Neural cell (in vitro differentiated cells): Measurements from ENCODE around the gene OTUB2. TPM values are rescaled to one million over a fixed set of nuclear protein-coding genes. Genes with fewer than 3 reads are reported as not detected.

ENCODE experiments used
- H2AFZ ChIP-seq: fragments of 200-600, 300-800 bp; sonication (generic), shearing (Covaris generic); 2 replicates; pipeline ENCODE4 v1.6.0; 2014; ENCODE audit warnings: low read depth, mild to moderate bottlenecking, antibody characterized with exemption, low read length, moderate library complexity
- H3F3A ChIP-seq: fragments of 200-600 bp; shearing (Covaris generic); 2 replicates; pipeline ENCODE4 v1.6.1; 2016; ENCODE audit warnings: mild to moderate bottlenecking, moderate library complexity, mixed read lengths, antibody characterized with exemption, low read length; ENCODE audit not compliant: insufficient read depth, poor library complexity, severe bottlenecking
- H3K27ac ChIP-seq: fragments of 200-600, 300-800 bp; sonication (generic), shearing (Covaris generic); 2 replicates; pipeline ENCODE4 v1.5.1; 2014; ENCODE audit warnings: mild to moderate bottlenecking, low read length, moderate library complexity
- H3K27me3 ChIP-seq: fragments of 300-800, 200-600 bp; sonication (generic), shearing (Covaris generic); 2 replicates; pipeline ENCODE4 v1.6.0; 2014; ENCODE audit warnings: mild to moderate bottlenecking, low read depth, low read length, moderate library complexity; ENCODE audit not compliant: insufficient read depth
- H3K36me3 ChIP-seq: fragments of 300-800, 200-600 bp; sonication (generic), shearing (Covaris generic); 2 replicates; pipeline ENCODE4 v1.5.1; 2014; ENCODE audit warnings: mild to moderate bottlenecking, antibody characterized with exemption, low read length, moderate library complexity; ENCODE audit not compliant: insufficient read depth
- H3K4me2 ChIP-seq: fragments of 300-800, 200-600 bp; sonication (generic), shearing (Covaris generic); 2 replicates; pipeline ENCODE4 v1.6.0; 2014; ENCODE audit warnings: mild to moderate bottlenecking, low read length
- H3K4me3 ChIP-seq: fragments of 300-800, 200-600 bp; sonication (generic), shearing (Covaris generic); 2 replicates; pipeline ENCODE4 v1.5.1; 2014; ENCODE audit warnings: mild to moderate bottlenecking, low read length, moderate library complexity
- H3K79me2 ChIP-seq: fragments of 200-600 bp; shearing (Covaris generic); replicated peaks from 2 replicates; pipeline ENCODE4 v1.6.0; 2014; ENCODE audit warnings: mild to moderate bottlenecking, low read length, moderate library complexity; ENCODE audit not compliant: insufficient read depth
- H3K9ac ChIP-seq: fragments of 300-800, 200-600 bp; sonication (generic), shearing (Covaris generic); 2 replicates; pipeline ENCODE4 v1.6.1; 2016; ENCODE audit warnings: mild to moderate bottlenecking, low read length, mixed read lengths
- H3K9me2 ChIP-seq: fragments of 200-600 bp; shearing (Covaris generic); 2 replicates; pipeline ENCODE4 v1.6.1; 2016; ENCODE audit warnings: mild to moderate bottlenecking, low read length, mixed read lengths; ENCODE audit not compliant: insufficient read depth
- H3K9me3 ChIP-seq: fragments of 200-600, 300-800 bp; sonication (generic), shearing (Covaris generic); 2 replicates; pipeline ENCODE4 v1.6.1; 2016; ENCODE audit warnings: mild to moderate bottlenecking, mixed run types, low read length, moderate library complexity, mixed read lengths
- H4K20me1 ChIP-seq: fragments of 200-600 bp; shearing (Covaris generic); 2 replicates; pipeline ENCODE4 v1.6.1; 2016; ENCODE audit warnings: mild to moderate bottlenecking, mixed run types; ENCODE audit not compliant: insufficient read depth
- CTCF ChIP-seq: fragments of 450-650 bp; IDR thresholded peaks from 2 replicates; pipeline ENCODE4 v1.5.1; 2014; ENCODE audit warnings: antibody characterized with exemption, mild to moderate bottlenecking, moderate library complexity; ENCODE audit not compliant: poor library complexity, severe bottlenecking
- EP300 ChIP-seq: fragments of 450-650 bp; conservative IDR thresholded peaks from 2 replicates; pipeline ENCODE4 v1.6.1; 2014; ENCODE audit warnings: antibody characterized with exemption, mild to moderate bottlenecking, moderate library complexity; ENCODE audit not compliant: poor library complexity, severe bottlenecking
- EZH2 ChIP-seq: fragments of 200-600, 300-800 bp; shearing (Covaris generic), sonication (generic); IDR thresholded peaks from 2 replicates; pipeline ENCODE4 v1.6.1; 2014; ENCODE audit warnings: antibody characterized with exemption, low read length, borderline replicate concordance, mild to moderate bottlenecking; ENCODE audit not compliant: insufficient read depth, poor library complexity, severe bottlenecking
- MXI1 ChIP-seq: fragments of 450-650 bp; conservative IDR thresholded peaks from 2 replicates; pipeline ENCODE4 v1.6.1; 2014; ENCODE audit warnings: antibody characterized with exemption, mild to moderate bottlenecking; ENCODE audit not compliant: poor library complexity, severe bottlenecking
- POLR2AphosphoS5 ChIP-seq: IDR thresholded peaks from 2 replicates; pipeline ENCODE4 v1.6.1; 2012
- RAD21 ChIP-seq: fragments of 450-650 bp; conservative IDR thresholded peaks from 2 replicates; pipeline ENCODE4 v1.6.1; 2014; ENCODE audit warnings: antibody characterized with exemption, mild to moderate bottlenecking, moderate library complexity
- SMC3 ChIP-seq: fragments of 450-650 bp; conservative IDR thresholded peaks from 2 replicates; pipeline ENCODE4 v1.6.1; 2014; ENCODE audit warnings: antibody characterized with exemption, mild to moderate bottlenecking, moderate library complexity; ENCODE audit not compliant: poor library complexity
- TAF1 ChIP-seq: IDR thresholded peaks from 2 replicates; pipeline ENCODE4 v1.6.1; 2012; ENCODE audit warnings: low read depth
- polyA plus RNA-seq: library from polyadenylated mRNA; depleted of rRNA; stranded (reverse); fragments of >200 nt; gene quantifications from 2 replicates; pipeline ENCODE4 v1.2.3, GENCODE V29; 2014
- TF ChIP-seq, protein P1 (sequence below): IDR thresholded peaks from 2 replicates; pipeline ENCODE4 v1.6.1; 2012; ENCODE audit warnings: borderline replicate concordance

Gene OTUB2
- polyA plus RNA-seq, 1 donor from 2014 or later, result 2.5 TPM

DNA sequence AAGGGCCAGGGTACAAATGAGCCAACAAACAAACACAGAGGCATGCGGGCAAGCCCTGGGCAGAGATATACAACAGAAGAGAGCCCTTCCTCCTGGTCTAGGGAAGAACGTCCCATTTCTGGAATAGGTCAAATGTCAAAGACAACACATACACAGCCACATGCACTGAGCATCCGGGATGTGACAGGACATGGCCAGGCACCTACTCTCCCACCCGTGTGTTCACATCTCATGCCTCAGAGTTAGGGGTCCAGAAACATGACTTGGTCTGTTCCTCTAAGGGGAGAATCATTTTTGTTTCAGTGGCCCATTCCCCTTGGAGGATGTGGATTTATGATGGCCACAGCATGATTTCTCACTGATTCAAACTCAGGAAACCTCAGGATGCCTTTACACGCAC, 49.0 kb upstream of the OTUB2 start:
- H4K20me1 ChIP-seq, result no peaks in the 10 kb centered on the region
- no peak overlapping the region for H3K4me3 ChIP-seq
- no peaks in the 10 kb centered on the region for H3F3A ChIP-seq
- H3K79me2 ChIP-seq, result no peaks in the 10 kb centered on the region
- H3K9me2 ChIP-seq, result no peaks in the 10 kb centered on the region
- no peak overlapping the region for H2AFZ ChIP-seq
- no peak overlapping the region for H3K27ac ChIP-seq
- TF ChIP-seq RAD21, result no peak
- no peak for TF ChIP-seq TAF1
- TF ChIP-seq EP300, result no peak
- TF ChIP-seq, protein P1, sequence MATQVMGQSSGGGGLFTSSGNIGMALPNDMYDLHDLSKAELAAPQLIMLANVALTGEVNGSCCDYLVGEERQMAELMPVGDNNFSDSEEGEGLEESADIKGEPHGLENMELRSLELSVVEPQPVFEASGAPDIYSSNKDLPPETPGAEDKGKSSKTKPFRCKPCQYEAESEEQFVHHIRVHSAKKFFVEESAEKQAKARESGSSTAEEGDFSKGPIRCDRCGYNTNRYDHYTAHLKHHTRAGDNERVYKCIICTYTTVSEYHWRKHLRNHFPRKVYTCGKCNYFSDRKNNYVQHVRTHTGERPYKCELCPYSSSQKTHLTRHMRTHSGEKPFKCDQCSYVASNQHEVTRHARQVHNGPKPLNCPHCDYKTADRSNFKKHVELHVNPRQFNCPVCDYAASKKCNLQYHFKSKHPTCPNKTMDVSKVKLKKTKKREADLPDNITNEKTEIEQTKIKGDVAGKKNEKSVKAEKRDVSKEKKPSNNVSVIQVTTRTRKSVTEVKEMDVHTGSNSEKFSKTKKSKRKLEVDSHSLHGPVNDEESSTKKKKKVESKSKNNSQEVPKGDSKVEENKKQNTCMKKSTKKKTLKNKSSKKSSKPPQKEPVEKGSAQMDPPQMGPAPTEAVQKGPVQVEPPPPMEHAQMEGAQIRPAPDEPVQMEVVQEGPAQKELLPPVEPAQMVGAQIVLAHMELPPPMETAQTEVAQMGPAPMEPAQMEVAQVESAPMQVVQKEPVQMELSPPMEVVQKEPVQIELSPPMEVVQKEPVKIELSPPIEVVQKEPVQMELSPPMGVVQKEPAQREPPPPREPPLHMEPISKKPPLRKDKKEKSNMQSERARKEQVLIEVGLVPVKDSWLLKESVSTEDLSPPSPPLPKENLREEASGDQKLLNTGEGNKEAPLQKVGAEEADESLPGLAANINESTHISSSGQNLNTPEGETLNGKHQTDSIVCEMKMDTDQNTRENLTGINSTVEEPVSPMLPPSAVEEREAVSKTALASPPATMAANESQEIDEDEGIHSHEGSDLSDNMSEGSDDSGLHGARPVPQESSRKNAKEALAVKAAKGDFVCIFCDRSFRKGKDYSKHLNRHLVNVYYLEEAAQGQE, result no peak
- no peak for TF ChIP-seq MXI1
- no peak for TF ChIP-seq CTCF
- TF ChIP-seq POLR2AphosphoS5, result no peak
- no peak for TF ChIP-seq EZH2
- no peak for TF ChIP-seq SMC3
- no peak overlapping the region for H3K4me2 ChIP-seq
- H3K36me3 ChIP-seq, result no peaks in the 10 kb centered on the region
- no peaks in the 10 kb centered on the region for H3K27me3 ChIP-seq
- no peak overlapping the region for H3K9ac ChIP-seq
- no peaks in the 10 kb centered on the region for H3K9me3 ChIP-seq

- Histone ChIP-seq H3K4me3 (no peak overlapping the region), H2AFZ (no peak overlapping the region), H3K9me3 (no peaks in the 10 kb centered on the region), H3K27ac (no peak overlapping the region), H4K20me1 (no peaks in the 10 kb centered on the region), H3K9me2 (no peaks in the 10 kb centered on the region), H3K79me2 (no peaks in the 10 kb centered on the region), H3K27me3 (no peaks in the 10 kb centered on the region), H3K36me3 (no peaks in the 10 kb centered on the region), H3F3A (no peaks in the 10 kb centered on the region), H3K9ac (no peak overlapping the region), H3K4me2 (no peak overlapping the region)
- TF ChIP-seq EP300 (no peak), TAF1 (no peak), RAD21 (no peak), MXI1 (no peak), SMC3 (no peak), EZH2 (no peak), CTCF (no peak), POLR2AphosphoS5 (no peak)
- TF ChIP-seq, protein P1, result no peak
Measured at GRCh38 chr14:93977790-93978581, 48.2 kb upstream of the OTUB2 start.
